Measurements from ENCODE around the gene KIAA1614.
"Not testable (repeated sequence)": the region's sequence is repeated elsewhere in the genome, so short reads cannot be mapped to it uniquely, and the experiment has no call there.

Gene KIAA1614

GRCh38 chr1:180968834-180969233, 56.1 kb downstream of the KIAA1614 start:
- not testable (repeated sequence) for H3K9me3 Mint-ChIP-seq; H3K4me3 Mint-ChIP-seq; H3K4me1 Mint-ChIP-seq; ATAC-seq (replicated peaks; ENCODE audit: extremely low read depth, poor library complexity, severe bottlenecking); DNase-seq (ENCODE audit: low spot score in 2 of 2); H3K27me3 Mint-ChIP-seq; H3K36me3 Mint-ChIP-seq (ENCODE audit: insufficient read depth)
- peak overlapping the region; percentile 53 for H3K27ac Mint-ChIP-seq (ENCODE audit: low read depth)

- no peaks in the 10 kb centered on the region for H3K9me3 Mint-ChIP-seq
- peaks cover 8% of the 10 kb centered on the region for H3K4me1 Mint-ChIP-seq
- H3K27me3 Mint-ChIP-seq = no peaks in the 10 kb centered on the region
- DNase-seq (ENCODE audit: low spot score in 2 of 2) (no peak), ATAC-seq (replicated peaks; ENCODE audit: extremely low read depth, poor library complexity, severe bottlenecking) (no peak)
- H3K36me3 Mint-ChIP-seq (ENCODE audit: insufficient read depth) = peaks cover 12% of the 10 kb centered on the region
- peak overlapping the region; percentile 53 for H3K27ac Mint-ChIP-seq (ENCODE audit: low read depth)
- H3K4me3 Mint-ChIP-seq = no peak overlapping the region
Observed at GRCh38 chr1:180969434-180969833, 56.7 kb downstream of the KIAA1614 start.

GRCh38 chr1:180970333-180971079, 57.8 kb downstream of the KIAA1614 start:
- peaks cover 16% of the 10 kb centered on the region for H3K4me1 Mint-ChIP-seq
- H3K9me3 Mint-ChIP-seq = no peaks in the 10 kb centered on the region
- peaks cover 17% of the 10 kb centered on the region for H3K36me3 Mint-ChIP-seq (ENCODE audit: insufficient read depth)
- H3K4me3 Mint-ChIP-seq = no peak overlapping the region
- DNase-seq (ENCODE audit: low spot score in 2 of 2) = no peak
- no peak for ATAC-seq (replicated peaks; ENCODE audit: extremely low read depth, poor library complexity, severe bottlenecking)
- H3K27ac Mint-ChIP-seq (ENCODE audit: low read depth) = no peak overlapping the region
- no peaks in the 10 kb centered on the region for H3K27me3 Mint-ChIP-seq

GRCh38 chr1:180971273-180971997, 58.7 kb downstream of the KIAA1614 start:
- H3K27me3 Mint-ChIP-seq = no peaks in the 10 kb centered on the region
- ATAC-seq (replicated peaks; ENCODE audit: extremely low read depth, poor library complexity, severe bottlenecking) = no peak
- no peak for DNase-seq (ENCODE audit: low spot score in 2 of 2)
- H3K27ac Mint-ChIP-seq (ENCODE audit: low read depth) = no peak overlapping the region
- no peaks in the 10 kb centered on the region for H3K9me3 Mint-ChIP-seq
- H3K4me3 Mint-ChIP-seq = no peak overlapping the region
- H3K4me1 Mint-ChIP-seq = peaks cover 25% of the 10 kb centered on the region
- H3K36me3 Mint-ChIP-seq (ENCODE audit: insufficient read depth) = peaks cover 24% of the 10 kb centered on the region

GRCh38 chr1:180973369-180973768, 60.7 kb downstream of the KIAA1614 start:
- H3K9me3 Mint-ChIP-seq = no peaks in the 10 kb centered on the region
- no peaks in the 10 kb centered on the region for H3K27me3 Mint-ChIP-seq
- peaks cover 27% of the 10 kb centered on the region for H3K36me3 Mint-ChIP-seq (ENCODE audit: insufficient read depth)
- no peak for DNase-seq (ENCODE audit: low spot score in 2 of 2)
- peaks cover 28% of the 10 kb centered on the region for H3K4me1 Mint-ChIP-seq
- H3K27ac Mint-ChIP-seq (ENCODE audit: low read depth) = no peak overlapping the region
- H3K4me3 Mint-ChIP-seq = no peak overlapping the region
- no peak for ATAC-seq (replicated peaks; ENCODE audit: extremely low read depth, poor library complexity, severe bottlenecking)

- Mint-ChIP-seq H3K27me3 (no peaks in the 10 kb centered on the region), H3K4me1 (peaks cover 34% of the 10 kb centered on the region), H3K4me3 (no peak overlapping the region), H3K36me3 (ENCODE audit: insufficient read depth) (peaks cover 30% of the 10 kb centered on the region), H3K27ac (ENCODE audit: low read depth) (no peak overlapping the region), H3K9me3 (no peaks in the 10 kb centered on the region)
- DNase-seq (ENCODE audit: low spot score in 2 of 2) (no peak), ATAC-seq (replicated peaks; ENCODE audit: extremely low read depth, poor library complexity, severe bottlenecking) (no peak)
Observed at GRCh38 chr1:180974236-180974635, 61.5 kb downstream of the KIAA1614 start.

GRCh38 chr1:180975551-180975950, 62.9 kb downstream of the KIAA1614 start:
- no peak overlapping the region for H3K27ac Mint-ChIP-seq (ENCODE audit: low read depth)
- peaks cover 36% of the 10 kb centered on the region for H3K36me3 Mint-ChIP-seq (ENCODE audit: insufficient read depth)
- H3K27me3 Mint-ChIP-seq = no peaks in the 10 kb centered on the region
- H3K9me3 Mint-ChIP-seq = no peaks in the 10 kb centered on the region
- ATAC-seq (replicated peaks; ENCODE audit: extremely low read depth, poor library complexity, severe bottlenecking) (no peak), DNase-seq (ENCODE audit: low spot score in 2 of 2) (no peak)
- H3K4me1 Mint-ChIP-seq = peaks cover 29% of the 10 kb centered on the region
- H3K4me3 Mint-ChIP-seq = no peak overlapping the region

- Mint-ChIP-seq H3K9me3 (no peaks in the 10 kb centered on the region), H3K27ac (ENCODE audit: low read depth) (no peak overlapping the region), H3K36me3 (ENCODE audit: insufficient read depth) (peaks cover 34% of the 10 kb centered on the region), H3K4me3 (no peak overlapping the region), H3K27me3 (no peaks in the 10 kb centered on the region), H3K4me1 (peaks cover 29% of the 10 kb centered on the region)
- ATAC-seq (replicated peaks; ENCODE audit: extremely low read depth, poor library complexity, severe bottlenecking) (no peak), DNase-seq (ENCODE audit: low spot score in 2 of 2) (no peak)
Observed at GRCh38 chr1:180976191-180976590, 63.5 kb downstream of the KIAA1614 start.

- Mint-ChIP-seq H3K4me3 (no peak overlapping the region), H3K36me3 (ENCODE audit: insufficient read depth) (peaks cover 34% of the 10 kb centered on the region), H3K4me1 (peaks cover 36% of the 10 kb centered on the region), H3K27ac (ENCODE audit: low read depth) (no peak overlapping the region), H3K27me3 (no peaks in the 10 kb centered on the region), H3K9me3 (no peaks in the 10 kb centered on the region)
- DNase-seq (ENCODE audit: low spot score in 2 of 2) (no peak), ATAC-seq (replicated peaks; ENCODE audit: extremely low read depth, poor library complexity, severe bottlenecking) (no peak)
Observed at GRCh38 chr1:180976732-180977357, 64.1 kb downstream of the KIAA1614 start.

- Mint-ChIP-seq H3K27me3 (no peaks in the 10 kb centered on the region), H3K36me3 (ENCODE audit: insufficient read depth) (peaks cover 43% of the 10 kb centered on the region)
- ATAC-seq (replicated peaks; ENCODE audit: extremely low read depth, poor library complexity, severe bottlenecking) = peak; percentile 64
Observed at GRCh38 chr1:180981596-180982387, 69.1 kb downstream of the KIAA1614 start.

GRCh38 chr1:180982422-180982821, 69.7 kb downstream of the KIAA1614 start:
- no peak for ATAC-seq (replicated peaks; ENCODE audit: extremely low read depth, poor library complexity, severe bottlenecking)
- Mint-ChIP-seq H3K9me3 (no peaks in the 10 kb centered on the region), H3K27ac (ENCODE audit: low read depth) (peak overlapping the region; percentile 36), H3K4me3 (no peak overlapping the region), H3K36me3 (ENCODE audit: insufficient read depth) (peaks cover 49% of the 10 kb centered on the region), H3K4me1 (peaks cover 28% of the 10 kb centered on the region), H3K27me3 (no peaks in the 10 kb centered on the region)
- DNase-seq (ENCODE audit: low spot score in 2 of 2) = no peak

More at GRCh38 chr1:180981596-180982387, 69.1 kb downstream of the KIAA1614 start:
- no peaks in the 10 kb centered on the region for H3K9me3 Mint-ChIP-seq
- no peak overlapping the region for H3K4me3 Mint-ChIP-seq
- no peak for DNase-seq (ENCODE audit: low spot score in 2 of 2)
- H3K4me1 Mint-ChIP-seq = peaks cover 22% of the 10 kb centered on the region
- H3K27ac Mint-ChIP-seq (ENCODE audit: low read depth) = peak overlapping the region; percentile 36

GRCh38 chr1:180988253-180988752, 75.6 kb downstream of the KIAA1614 start:
- ATAC-seq (replicated peaks; ENCODE audit: extremely low read depth, poor library complexity, severe bottlenecking) = no peak
- H3K27me3 Mint-ChIP-seq = no peaks in the 10 kb centered on the region
- peaks cover 13% of the 10 kb centered on the region for H3K4me1 Mint-ChIP-seq
- H3K36me3 Mint-ChIP-seq (ENCODE audit: insufficient read depth) = peaks cover 67% of the 10 kb centered on the region
- no peak overlapping the region for H3K27ac Mint-ChIP-seq (ENCODE audit: low read depth)
- no peak overlapping the region for H3K4me3 Mint-ChIP-seq
- no peak for DNase-seq (ENCODE audit: low spot score in 2 of 2)
- no peaks in the 10 kb centered on the region for H3K9me3 Mint-ChIP-seq

All from central memory CD8-positive, alpha-beta T cell (primary cell).